MM.1S (cell line): ENCODE results near the gene NAT10.

Experiments
- DNase-seq: peaks from one replicate; pipeline ENCODE4 v3.0.0-alpha.2; 2015
- H2AFZ ChIP-seq: fragments of 300-600 bp; sonication (generic); 2 replicates; pipeline ENCODE4 v1.6.0; 2016; ENCODE audit warnings: antibody characterized with exemption, low read length
- H3F3A ChIP-seq: fragments of 300-600 bp; sonication (generic); 2 replicates; pipeline ENCODE4 v1.6.1; 2016; ENCODE audit warnings: mild to moderate bottlenecking, antibody characterized with exemption, low read length, moderate library complexity, mixed read lengths; ENCODE audit not compliant: insufficient read depth
- H3K27ac ChIP-seq: fragments of 300-600 bp; sonication (generic); 2 replicates; pipeline ENCODE4 v1.5.1; 2016; ENCODE audit warnings: mild to moderate bottlenecking, low read length
- H3K27me3 ChIP-seq: fragments of 300-600 bp; sonication (generic); replicated peaks from 2 replicates; pipeline ENCODE4 v1.6.0; 2016; ENCODE audit warnings: low read length; ENCODE audit not compliant: insufficient read depth
- H3K36me3 ChIP-seq: fragments of 300-600 bp; sonication (generic); replicated peaks from 2 replicates; pipeline ENCODE4 v1.6.1; 2016; ENCODE audit warnings: mild to moderate bottlenecking, low read length, mixed read lengths; ENCODE audit not compliant: insufficient read depth
- H3K4me1 ChIP-seq: fragments of 300-600 bp; sonication (generic); 2 replicates; pipeline ENCODE4 v1.6.1; 2016; ENCODE audit warnings: low read length, mixed read lengths
- H3K4me2 ChIP-seq: fragments of 300-600 bp; sonication (generic); 2 replicates; pipeline ENCODE4 v1.6.0; 2016; ENCODE audit warnings: low read depth, low read length
- H3K4me3 ChIP-seq: fragments of 300-600 bp; sonication (generic); 2 replicates; pipeline ENCODE4 v1.5.1; 2016; ENCODE audit warnings: low read length, mixed read lengths
- H3K79me2 ChIP-seq: fragments of 300-600 bp; sonication (generic); 2 replicates; pipeline ENCODE4 v1.6.1; 2016; ENCODE audit warnings: mixed run types, low read length, mixed read lengths
- H3K9ac ChIP-seq: fragments of 300-600 bp; sonication (generic); 2 replicates; pipeline ENCODE4 v1.6.1; 2016; ENCODE audit warnings: low read length, mixed read lengths
- H3K9me2 ChIP-seq: fragments of 300-600 bp; sonication (generic); replicated peaks from 2 replicates; pipeline ENCODE4 v1.6.1; 2016; ENCODE audit warnings: mild to moderate bottlenecking, low read length, mixed read lengths; ENCODE audit not compliant: insufficient read depth
- H3K9me3 ChIP-seq: fragments of 300-600 bp; sonication (generic); replicated peaks from 2 replicates; pipeline ENCODE4 v1.6.1; 2016; ENCODE audit warnings: mild to moderate bottlenecking, low read length, mixed read lengths; ENCODE audit not compliant: insufficient read depth
- H4K20me1 ChIP-seq: fragments of 300-600 bp; sonication (generic); 2 replicates; pipeline ENCODE4 v1.6.1; 2016; ENCODE audit warnings: mild to moderate bottlenecking, low read length, moderate library complexity, mixed read lengths; ENCODE audit not compliant: insufficient read depth
- CTCF ChIP-seq: fragments of 300-600 bp; sonication (generic); IDR thresholded peaks from 2 replicates; pipeline ENCODE4 v1.5.1; 2016; ENCODE audit warnings: antibody characterized with exemption, low read length, mixed read lengths
- EZH2 ChIP-seq: fragments of 300-600 bp; sonication (generic); optimal IDR thresholded peaks from 2 replicates; pipeline ENCODE3; 2017; ENCODE audit warnings: low read depth, mild to moderate bottlenecking, antibody characterized with exemption, low read length, mixed read lengths
- EZH2phosphoT487 ChIP-seq: fragments of 300-600 bp; sonication (generic); IDR thresholded peaks from 2 replicates; pipeline ENCODE4 v1.6.1; 2018; ENCODE audit warnings: antibody characterized with exemption, low read length

Gene NAT10

GRCh38 chr11:34162856-34163255, 57.4 kb downstream of the NAT10 start:
- Histone ChIP-seq H3F3A (no peaks in the 10 kb centered on the region), H3K4me1 (no peaks in the 10 kb centered on the region), H3K4me2 (no peak overlapping the region), H3K9me3 (no peaks in the 10 kb centered on the region), H2AFZ (no peak overlapping the region), H3K27ac (no peak overlapping the region), H3K4me3 (no peak overlapping the region), H3K9ac (no peak overlapping the region), H3K79me2 (no peaks in the 10 kb centered on the region), H3K27me3 (no peaks in the 10 kb centered on the region), H3K9me2 (no peaks in the 10 kb centered on the region), H4K20me1 (no peaks in the 10 kb centered on the region), H3K36me3 (no peaks in the 10 kb centered on the region)
- TF ChIP-seq CTCF (no peak), EZH2phosphoT487 (no peak), EZH2 (no peak)
- no peak for DNase-seq

DNA sequence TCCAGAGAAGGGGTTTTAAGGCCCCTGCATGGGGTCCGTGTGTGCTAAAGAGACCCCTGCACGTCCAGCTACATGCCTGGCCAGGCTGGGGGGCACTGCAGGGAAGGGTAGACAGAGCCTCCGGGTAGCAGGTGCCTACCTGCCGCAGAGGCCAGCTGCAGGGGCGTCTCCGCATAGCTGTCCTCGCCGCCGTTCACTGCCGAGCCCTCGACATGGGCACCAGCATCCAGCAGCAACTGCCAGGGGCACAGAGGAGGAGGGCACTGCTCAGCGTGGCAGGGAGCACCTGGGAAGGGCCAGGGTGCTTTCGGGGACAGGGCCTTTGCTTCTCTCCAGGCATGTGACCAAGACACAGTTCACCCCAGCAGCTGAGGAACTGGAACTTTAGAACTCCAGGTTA, 59.7 kb downstream of the NAT10 start:
- H3F3A ChIP-seq: no peaks in the 10 kb centered on the region
- no peak overlapping the region for H3K4me2 ChIP-seq
- no peak overlapping the region for H3K4me3 ChIP-seq
- no peaks in the 10 kb centered on the region for H3K9me3 ChIP-seq
- no peak for TF ChIP-seq EZH2phosphoT487
- TF ChIP-seq CTCF: no peak
- no peak for TF ChIP-seq EZH2
- no peaks in the 10 kb centered on the region for H3K9me2 ChIP-seq
- H3K4me1 ChIP-seq: no peaks in the 10 kb centered on the region
- H4K20me1 ChIP-seq: no peaks in the 10 kb centered on the region
- DNase-seq: no peak
- no peak overlapping the region for H2AFZ ChIP-seq
- no peaks in the 10 kb centered on the region for H3K36me3 ChIP-seq
- no peaks in the 10 kb centered on the region for H3K27me3 ChIP-seq
- no peaks in the 10 kb centered on the region for H3K79me2 ChIP-seq
- H3K27ac ChIP-seq: no peak overlapping the region
- H3K9ac ChIP-seq: no peak overlapping the region

DNA sequence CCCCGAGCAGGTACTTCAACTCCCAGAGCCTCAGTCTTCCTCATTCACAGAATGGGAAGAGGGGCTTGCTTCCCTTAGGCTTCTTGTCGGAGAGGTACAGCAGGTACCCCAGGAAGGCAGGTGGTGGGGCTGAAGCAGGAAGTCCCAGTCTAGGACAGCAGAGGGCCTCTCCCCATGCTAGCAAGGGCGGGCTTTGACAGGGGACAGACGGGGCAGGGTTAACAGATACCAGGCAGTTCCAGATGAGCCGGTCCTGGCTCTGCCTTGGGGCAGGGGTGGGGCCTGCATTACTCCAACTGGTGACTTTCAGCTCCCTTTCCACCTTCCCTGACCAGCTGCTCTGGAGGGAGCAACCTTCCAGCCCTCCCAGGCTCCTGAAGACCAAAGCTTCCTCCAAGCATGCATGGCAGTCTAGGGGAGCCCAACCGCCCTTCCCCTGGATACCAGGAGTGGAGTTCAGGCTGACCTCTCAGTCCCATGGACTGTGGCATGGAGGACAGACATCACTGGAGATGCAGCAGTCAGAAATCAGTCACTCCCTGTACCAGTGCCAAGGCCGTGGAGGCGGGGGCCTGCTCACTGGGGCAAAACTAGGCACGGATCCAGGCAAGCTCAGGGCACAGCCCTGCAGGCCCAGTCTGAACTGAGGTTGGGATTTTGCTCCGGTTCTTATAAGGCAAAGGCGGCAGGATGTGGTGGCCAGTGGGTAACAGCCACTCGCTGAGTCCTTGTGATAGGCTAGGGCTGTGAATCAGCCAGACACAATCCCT, 60.5 kb downstream of the NAT10 start:
- H3F3A ChIP-seq: no peaks in the 10 kb centered on the region
- no peak for DNase-seq
- no peak overlapping the region for H3K27ac ChIP-seq
- H3K36me3 ChIP-seq: no peaks in the 10 kb centered on the region
- no peak for TF ChIP-seq CTCF
- TF ChIP-seq EZH2: no peak
- no peak for TF ChIP-seq EZH2phosphoT487
- no peak overlapping the region for H3K9ac ChIP-seq
- H4K20me1 ChIP-seq: no peaks in the 10 kb centered on the region
- H3K4me1 ChIP-seq: no peaks in the 10 kb centered on the region
- H3K4me3 ChIP-seq: no peak overlapping the region
- H3K9me3 ChIP-seq: no peaks in the 10 kb centered on the region
- no peaks in the 10 kb centered on the region for H3K9me2 ChIP-seq
- no peaks in the 10 kb centered on the region for H3K27me3 ChIP-seq
- H3K4me2 ChIP-seq: no peak overlapping the region
- H3K79me2 ChIP-seq: no peaks in the 10 kb centered on the region
- no peak overlapping the region for H2AFZ ChIP-seq
